Stomach smooth muscle (tissue), 2 donors: Measurements from ENCODE around the gene LCP2.
"Not testable (repeated sequence)": the region's sequence is repeated elsewhere in the genome, so short reads cannot be mapped to it uniquely, and the experiment has no call there.

ENCODE experiments used
- H3K27ac ChIP-seq: one replicate; pipeline ENCODE4 v1.7.0; 2013; ENCODE audit warnings: mild to moderate bottlenecking, low read length, inconsistent platforms
- H3K27me3 ChIP-seq, 2 donors: one replicate each; pipeline ENCODE4 v1.7.0; 2013; ENCODE audit warnings: low read length in 2 of 2; ENCODE audit not compliant: insufficient read depth in 2 of 2, control insufficient read depth in 1 of 2
- H3K36me3 ChIP-seq, 2 donors: one replicate each; pipeline ENCODE4 v1.7.0; 2013; ENCODE audit warnings: low read length in 2 of 2; ENCODE audit not compliant: control insufficient read depth in 2 of 2, insufficient read depth in 2 of 2
- H3K4me1 ChIP-seq: one replicate; pipeline ENCODE4 v1.7.0; 2013; ENCODE audit warnings: low read length; ENCODE audit not compliant: control insufficient read depth, insufficient read depth
- H3K4me3 ChIP-seq, 2 donors: one replicate each; pipeline ENCODE4 v1.7.0; 2013; ENCODE audit warnings: low read length in 2 of 2
- H3K9ac ChIP-seq, 2 donors: one replicate each; pipeline ENCODE4 v1.7.0; 2013; ENCODE audit warnings: low read length in 2 of 2, mild to moderate bottlenecking in 1 of 2
- H3K9me3 ChIP-seq, 2 donors: one replicate each; pipeline ENCODE4 v1.7.0; 2013; ENCODE audit warnings: low read length in 2 of 2; ENCODE audit not compliant: control insufficient read depth in 2 of 2
- donor health status: healthy.
- donor health status: Pancreatic carcinoma.

The LCP2 gene

DNA sequence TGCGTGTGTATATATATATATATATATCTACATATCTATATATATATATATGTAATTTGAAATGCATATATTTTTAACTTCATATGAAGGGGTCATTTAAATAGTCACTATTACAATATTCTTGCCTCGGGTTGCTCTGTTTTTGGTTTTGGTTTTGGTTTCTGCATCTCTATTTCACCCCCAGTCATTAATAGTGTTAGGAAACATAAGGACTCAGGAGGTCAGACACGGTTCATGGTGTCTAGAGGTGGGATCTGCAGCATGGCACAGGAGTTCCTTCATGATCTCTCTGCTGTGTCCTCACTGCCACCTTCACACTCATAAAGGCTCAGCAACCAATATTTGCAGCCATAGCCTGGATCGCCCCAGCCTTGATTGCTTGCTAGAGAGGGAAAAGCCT, 48.2 kb downstream of the LCP2 start:
- H3K36me3 ChIP-seq, result no peaks in the 10 kb centered on the region

DNA sequence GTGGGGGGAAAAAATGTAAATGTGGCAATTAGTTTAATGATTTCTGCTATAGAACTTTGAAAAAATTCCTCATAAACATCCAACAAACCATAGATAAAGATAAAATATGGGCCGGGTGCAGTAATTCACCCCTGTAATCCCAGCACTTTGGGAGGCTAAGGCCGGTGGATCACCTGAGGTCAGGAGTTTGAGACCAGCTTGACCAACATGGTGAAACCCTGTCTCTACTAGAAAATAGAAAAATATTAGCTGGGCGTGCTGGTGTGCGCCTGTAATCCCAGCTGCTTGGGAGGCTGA, 48.7 kb downstream of the LCP2 start:
- H3K9ac ChIP-seq, H3K4me3 ChIP-seq, H3K9me3 ChIP-seq, H3K27ac ChIP-seq, H3K36me3 ChIP-seq, H3K4me1 ChIP-seq, H3K27me3 ChIP-seq: not testable (repeated sequence)

More for the DNA sequence above, 48.2 kb downstream of the LCP2 start:
- H3K27ac ChIP-seq, result no peak overlapping the region
- no peaks in the 10 kb centered on the region for H3K27me3 ChIP-seq
- H3K4me3 ChIP-seq, result no peak overlapping the region
- H3K9ac ChIP-seq, result no peak overlapping the region
- no peaks in the 10 kb centered on the region for H3K9me3 ChIP-seq
- no peaks in the 10 kb centered on the region for H3K4me1 ChIP-seq

DNA sequence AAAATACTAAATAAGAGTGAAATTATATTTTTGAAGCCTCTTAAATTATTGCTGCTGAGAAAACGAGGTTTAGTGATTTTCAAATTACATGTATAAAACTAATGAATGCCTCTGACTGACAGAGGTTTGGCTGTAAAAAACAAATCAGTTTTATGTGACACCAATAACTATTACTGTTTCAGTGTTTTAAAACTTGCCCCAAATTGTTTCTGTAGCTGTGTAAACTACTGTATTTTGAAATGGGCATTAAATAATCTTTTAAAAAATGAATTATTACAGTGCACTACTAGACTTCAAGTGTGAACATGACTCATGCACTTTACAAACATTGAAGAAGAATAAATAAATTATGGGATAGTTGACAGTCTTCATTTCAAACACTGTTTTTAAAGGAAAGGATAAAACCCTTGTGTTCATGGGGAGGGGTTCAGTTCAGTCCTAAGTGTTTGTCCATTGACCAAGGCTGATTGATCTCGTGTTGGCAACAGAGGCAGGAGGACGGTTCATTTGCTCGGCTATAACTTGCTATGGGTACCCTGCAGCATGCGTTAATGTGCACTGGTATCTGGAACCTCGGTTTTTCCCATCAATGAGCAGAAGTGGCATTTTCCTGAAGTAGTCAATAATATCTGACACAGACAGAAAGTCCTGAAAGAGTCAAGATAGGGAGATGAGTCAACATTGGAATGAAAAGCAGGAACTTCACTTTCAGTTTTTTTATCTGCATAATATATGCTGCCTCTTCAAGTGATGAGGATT, 49.2 kb downstream of the LCP2 start:
- H3K9ac ChIP-seq, result no peak overlapping the region
- no peaks in the 10 kb centered on the region for H3K9me3 ChIP-seq
- no peak overlapping the region for H3K27ac ChIP-seq
- H3K27me3 ChIP-seq, result no peaks in the 10 kb centered on the region
- H3K36me3 ChIP-seq, result no peaks in the 10 kb centered on the region
- no peak overlapping the region for H3K4me3 ChIP-seq
- H3K4me1 ChIP-seq, result no peaks in the 10 kb centered on the region

DNA sequence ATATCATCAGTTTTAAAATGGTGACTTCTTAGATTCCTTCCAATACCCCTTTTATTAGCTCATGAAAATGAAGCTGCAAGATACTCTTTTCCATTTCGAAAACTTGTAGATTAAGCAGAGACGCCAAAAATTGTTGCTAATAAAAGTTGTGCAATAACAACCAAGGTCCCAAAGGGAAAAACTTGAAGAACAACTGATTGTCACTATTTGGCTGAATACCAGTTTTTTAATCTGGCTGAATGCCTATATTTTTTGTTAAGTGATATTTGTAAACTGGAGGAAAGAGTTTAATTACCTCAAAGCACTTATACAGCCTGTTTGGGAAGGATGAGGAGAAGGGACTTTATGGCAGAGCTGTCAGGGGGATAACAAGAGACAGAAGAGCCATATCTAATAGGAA, 50.2 kb downstream of the LCP2 start:
- Histone ChIP-seq H3K4me1 (no peaks in the 10 kb centered on the region), H3K9ac (no peak overlapping the region), H3K27me3 (no peaks in the 10 kb centered on the region), H3K27ac (no peak overlapping the region), H3K4me3 (no peak overlapping the region), H3K9me3 (no peaks in the 10 kb centered on the region), H3K36me3 (no peaks in the 10 kb centered on the region)

DNA sequence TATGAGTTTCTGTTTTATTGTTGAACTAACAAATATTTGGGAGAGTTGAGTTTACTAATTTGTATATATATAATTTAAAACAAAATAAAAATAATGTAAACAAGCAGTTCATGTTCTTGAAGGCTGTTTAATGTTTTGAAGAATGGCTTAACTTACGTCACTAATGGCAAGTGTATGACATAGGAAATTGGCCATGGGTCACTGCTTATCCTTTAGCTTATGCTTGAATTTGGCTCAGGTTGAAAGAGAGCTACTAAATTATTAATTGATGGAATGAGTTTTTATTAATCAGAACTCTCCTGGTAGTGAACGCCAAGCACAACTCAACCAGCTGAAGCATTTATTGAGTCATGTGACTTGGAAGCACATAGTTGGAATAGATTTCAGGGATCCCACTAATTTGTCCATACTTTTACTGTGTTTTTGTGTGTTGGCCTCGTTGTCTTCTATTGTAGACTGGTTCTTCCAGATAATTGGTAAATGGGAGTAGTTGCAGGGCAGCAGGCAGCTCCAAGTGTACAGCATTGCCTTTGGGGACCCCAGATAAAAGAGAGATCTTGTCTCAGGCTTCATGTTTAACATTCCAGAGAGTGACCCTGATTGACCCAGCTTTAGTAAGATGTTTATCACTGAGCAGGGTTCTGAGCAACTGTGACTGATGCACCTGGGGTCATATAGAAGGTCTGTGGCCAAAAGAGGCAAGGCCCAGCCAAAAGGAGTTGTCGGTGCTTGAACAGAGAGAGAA, 51.3 kb downstream of the LCP2 start:
- no peaks in the 10 kb centered on the region for H3K4me1 ChIP-seq
- no peaks in the 10 kb centered on the region for H3K36me3 ChIP-seq
- H3K27ac ChIP-seq, result no peak overlapping the region
- H3K9ac ChIP-seq, result no peak overlapping the region
- H3K4me3 ChIP-seq, result no peak overlapping the region
- no peaks in the 10 kb centered on the region for H3K27me3 ChIP-seq
- H3K9me3 ChIP-seq, result no peaks in the 10 kb centered on the region

DNA sequence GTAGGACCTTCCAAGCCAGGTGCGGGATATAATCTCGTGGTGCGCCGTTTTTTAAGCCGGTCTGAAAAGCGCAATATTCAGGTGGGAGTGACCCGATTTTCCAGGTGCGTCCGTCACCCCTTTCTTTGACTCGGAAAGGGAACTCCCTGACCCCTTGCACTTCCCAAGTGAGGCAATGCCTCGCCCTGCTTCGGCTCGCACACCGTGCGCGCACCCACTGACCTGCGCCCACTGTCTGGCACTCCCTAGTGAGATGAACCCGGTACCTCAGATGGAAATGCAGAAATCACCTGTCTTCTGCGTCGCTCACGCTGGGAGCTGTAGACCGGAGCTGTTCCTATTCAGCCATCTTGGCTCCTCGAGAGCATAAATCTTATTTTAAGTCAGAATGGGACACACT, 52.1 kb downstream of the LCP2 start:
- not testable (repeated sequence) for H3K9me3 ChIP-seq, H3K27me3 ChIP-seq, H3K36me3 ChIP-seq, H3K4me1 ChIP-seq, H3K9ac ChIP-seq, H3K4me3 ChIP-seq, H3K27ac ChIP-seq

DNA sequence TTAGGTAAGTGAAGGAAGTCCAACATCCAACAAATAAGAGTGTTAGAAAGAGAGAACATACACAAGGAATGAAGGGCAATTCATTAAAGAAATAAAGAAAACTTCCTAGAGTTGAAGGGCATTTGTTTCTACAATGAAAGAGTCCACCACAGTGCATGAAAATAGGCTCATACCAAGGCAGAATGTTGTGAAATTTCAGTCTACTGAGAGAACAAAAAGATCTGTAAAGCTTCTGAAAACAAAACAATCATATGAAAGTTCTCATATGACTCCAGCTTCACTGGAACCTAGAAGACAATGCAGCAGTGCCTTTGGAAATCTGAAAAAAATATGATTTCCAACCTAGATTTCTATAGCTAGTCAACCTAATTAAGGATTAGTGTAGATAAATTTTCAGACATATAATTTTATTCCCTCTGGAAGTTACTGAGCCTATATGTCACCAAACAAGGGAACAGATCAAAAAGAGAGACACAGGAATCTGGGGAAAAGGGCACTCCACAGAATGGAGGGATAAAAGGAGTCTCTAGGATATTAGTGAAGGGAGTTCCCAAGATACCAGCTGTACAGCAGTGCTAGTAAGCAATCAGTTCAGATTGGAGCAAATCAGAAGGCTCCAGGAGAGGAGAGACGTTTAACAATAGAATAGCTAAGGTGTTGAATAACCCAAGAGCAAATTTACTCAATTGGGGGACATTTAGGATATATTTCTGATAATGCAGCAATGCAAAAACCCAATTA, 59.0 kb downstream of the LCP2 start:
- H3K36me3 ChIP-seq, result no peaks in the 10 kb centered on the region
- H3K9ac ChIP-seq, result no peak overlapping the region
- no peaks in the 10 kb centered on the region for H3K27me3 ChIP-seq
- no peaks in the 10 kb centered on the region for H3K4me1 ChIP-seq
- no peak overlapping the region for H3K4me3 ChIP-seq
- no peak overlapping the region for H3K27ac ChIP-seq
- no peaks in the 10 kb centered on the region for H3K9me3 ChIP-seq

DNA sequence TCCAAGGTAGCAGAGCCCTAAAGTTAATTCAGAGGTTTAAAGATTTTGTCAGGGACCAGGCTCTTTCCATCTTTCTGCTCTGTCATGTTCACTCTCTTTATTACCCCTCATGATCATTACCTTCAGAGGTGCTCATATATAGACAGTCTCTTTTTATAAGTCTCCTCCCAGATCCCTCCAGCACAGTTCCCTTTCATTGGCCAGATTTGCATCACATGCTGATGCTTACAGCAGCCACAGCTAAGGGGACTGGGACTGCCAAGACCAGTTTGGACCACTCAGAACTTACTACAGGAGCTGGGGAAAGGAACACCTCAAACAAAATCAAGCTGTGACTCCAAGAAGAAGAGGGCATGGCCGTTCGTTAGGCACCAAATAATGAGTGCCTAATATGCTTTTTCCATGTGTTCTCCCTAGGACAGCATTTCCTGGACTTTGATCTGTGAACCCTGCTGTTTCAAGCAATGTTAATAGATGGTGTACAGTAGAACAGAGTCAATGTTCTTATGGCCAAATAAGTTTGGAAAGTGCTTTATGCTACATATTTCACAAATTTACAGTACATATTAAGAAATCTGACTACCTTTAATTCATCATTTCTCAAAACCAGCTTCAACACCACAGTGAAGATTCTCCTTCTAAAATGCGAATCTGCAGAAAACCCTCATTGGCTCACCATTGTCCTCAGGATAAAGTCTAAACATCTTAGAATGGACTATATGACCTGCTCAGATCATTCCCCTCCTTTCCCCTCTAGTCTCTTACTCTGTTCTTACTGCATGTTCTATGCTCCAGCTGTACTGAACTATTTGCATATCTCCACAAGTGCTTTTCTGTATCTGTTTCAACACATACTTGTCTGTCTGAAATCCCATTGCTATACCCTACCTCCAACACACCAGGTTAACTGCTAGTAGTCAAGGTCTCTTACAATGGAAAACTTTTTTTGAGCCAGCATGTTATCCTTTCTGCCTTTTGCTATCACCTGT, 61.4 kb downstream of the LCP2 start:
- Histone ChIP-seq H3K36me3 (no peaks in the 10 kb centered on the region), H3K27ac (no peak overlapping the region), H3K9me3 (no peaks in the 10 kb centered on the region), H3K4me1 (no peaks in the 10 kb centered on the region), H3K27me3 (no peaks in the 10 kb centered on the region), H3K4me3 (no peak overlapping the region), H3K9ac (no peak overlapping the region)

DNA sequence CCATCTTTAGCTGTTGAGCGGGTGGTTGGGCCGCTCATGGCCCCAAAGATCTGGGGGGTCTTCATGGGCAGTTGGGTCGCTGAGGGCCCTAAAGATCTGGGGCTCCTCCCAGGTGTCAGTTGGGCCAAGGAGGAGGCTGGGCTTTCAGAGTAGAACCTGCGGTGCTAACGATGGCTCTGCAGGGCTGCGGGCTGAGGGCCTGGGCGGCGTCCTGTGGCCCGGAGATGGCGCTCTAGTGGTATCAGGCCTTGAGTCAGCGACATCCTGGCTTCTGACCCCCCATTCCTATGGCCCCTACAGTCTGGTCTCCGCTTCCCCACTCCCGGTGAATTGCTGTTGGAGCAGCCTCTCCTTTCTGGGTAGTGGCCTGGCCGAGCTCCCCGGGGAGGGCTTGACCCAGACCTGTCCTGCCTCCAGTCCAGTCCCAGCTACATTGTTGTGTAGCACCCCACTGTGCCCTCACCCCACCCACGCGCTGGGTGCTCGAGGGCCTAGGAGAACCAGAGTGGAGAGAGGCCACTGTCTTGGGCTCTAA, 64.2 kb downstream of the LCP2 start:
- Histone ChIP-seq H3K4me1 (no peaks in the 10 kb centered on the region), H3K9me3 (no peaks in the 10 kb centered on the region), H3K4me3 (no peak overlapping the region), H3K36me3 (no peaks in the 10 kb centered on the region), H3K27ac (no peak overlapping the region), H3K9ac (no peak overlapping the region), H3K27me3 (no peaks in the 10 kb centered on the region)

DNA sequence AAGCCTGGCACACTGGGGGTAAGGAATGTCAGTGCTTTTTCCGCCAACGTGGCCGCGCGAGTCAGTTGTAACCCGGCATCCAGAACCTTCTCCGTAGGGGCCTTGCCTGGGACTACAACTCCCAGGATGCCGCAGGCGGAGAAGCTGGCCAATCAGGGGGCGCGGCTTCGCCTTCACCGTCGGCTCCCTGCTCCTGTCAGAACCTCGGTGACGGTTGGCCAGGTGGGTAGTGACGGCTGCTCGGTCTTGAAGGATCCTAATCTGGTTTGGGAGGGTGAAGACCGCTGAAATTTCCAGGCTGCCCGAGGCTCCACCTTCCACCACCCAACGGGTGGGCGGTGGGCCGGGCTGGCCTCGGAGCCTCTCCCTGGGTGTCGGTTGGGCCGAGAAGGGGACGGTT, 64.8 kb downstream of the LCP2 start, which contains the start of gene C5orf58:
C5orf58 (plus strand) TSS at position 200 of the 400 bp plus-strand sequence. CDS start 1,992 bp downstream, outside the sequence.
- H3K4me3 ChIP-seq, result no peak within 1 kb of the TSS
- no peaks in the 10 kb centered on the region for H3K4me1 ChIP-seq
- no peaks in the 10 kb centered on the region for H3K9me3 ChIP-seq
- no peak within 1 kb of the TSS for H3K27ac ChIP-seq
- no peaks in the 10 kb centered on the region for H3K36me3 ChIP-seq
- H3K9ac ChIP-seq, result no peak within 1 kb of the TSS
- H3K27me3 ChIP-seq, result no peaks in the 10 kb centered on the region
